ENCODE results near the gene GCN1.
"Not testable (repeated sequence)": the region's sequence is repeated elsewhere in the genome, so short reads cannot be mapped to it uniquely, and the experiment has no call there.

Gene GCN1

DNA sequence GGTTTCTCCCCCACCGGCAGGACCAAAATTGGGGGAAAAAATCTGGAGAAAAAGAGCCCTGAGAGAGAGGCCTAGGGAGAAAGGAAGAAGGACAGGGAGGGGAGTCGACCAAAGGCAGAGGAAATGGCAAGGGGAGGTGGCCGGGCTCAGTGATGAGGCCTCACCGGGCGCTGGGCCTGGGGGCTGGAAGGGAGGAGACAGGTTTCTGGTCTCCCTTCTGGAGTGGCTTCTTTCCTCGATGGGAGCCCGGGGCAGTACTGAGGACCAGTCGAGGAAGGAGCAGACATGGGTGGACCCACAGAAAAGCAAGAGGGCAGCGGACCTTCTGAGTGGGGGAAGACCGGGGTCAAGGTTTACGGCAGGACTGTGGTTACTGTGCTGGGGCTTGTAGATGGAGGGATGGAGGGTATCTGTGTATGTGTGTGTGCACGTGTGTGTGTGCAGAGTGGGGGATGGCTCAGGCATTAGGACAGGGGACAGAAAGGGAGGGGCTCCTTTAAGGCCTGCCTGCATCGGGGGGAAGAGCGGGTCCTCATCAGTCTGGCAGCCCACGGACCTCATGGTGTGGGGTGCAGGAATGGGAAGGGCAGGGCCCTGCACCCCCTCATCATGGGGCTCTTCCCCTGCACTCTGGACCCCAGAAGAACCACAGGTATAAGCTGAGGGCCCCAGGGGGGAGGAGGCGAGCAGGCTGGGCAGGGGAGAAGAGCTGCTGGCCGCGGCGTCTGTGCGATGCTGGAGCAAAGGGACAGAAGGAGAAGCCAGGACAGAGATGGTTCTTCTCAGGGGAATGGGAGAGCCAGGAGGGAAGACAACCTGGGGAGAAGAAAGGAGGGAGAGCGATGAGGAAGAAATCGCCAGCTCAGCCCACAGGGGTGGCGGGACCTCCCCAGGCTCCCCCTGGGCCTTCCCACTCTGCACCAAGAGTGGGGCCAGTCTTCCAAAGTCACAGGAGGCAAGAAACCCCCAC lies 21.5 kb upstream of the GCN1 start:
- no peak for DNase-seq (ENCODE audit: low read depth in 4 of 4, low spot score in 1 of 4)

DNA sequence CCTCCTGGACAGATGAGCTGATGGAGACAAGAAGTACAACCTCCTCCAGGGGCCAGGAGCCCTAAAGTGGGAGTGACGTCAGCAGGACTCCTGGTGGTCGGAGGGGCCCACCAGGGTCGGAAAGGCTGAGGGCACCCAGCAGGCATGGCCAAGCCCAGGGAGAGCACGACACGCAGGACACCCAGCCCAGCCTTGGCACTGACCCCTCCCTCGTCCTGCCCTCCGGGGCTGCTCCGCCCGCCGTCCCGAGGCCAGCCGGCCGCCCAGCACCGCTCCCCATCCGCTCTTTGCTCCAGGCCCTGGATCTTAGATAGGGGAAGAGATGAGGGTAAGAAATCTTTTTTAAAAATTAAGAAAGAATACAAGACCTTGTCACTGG lies 20.8 kb upstream of the GCN1 start:
- DNase-seq (ENCODE audit: low read depth in 4 of 4, low spot score in 1 of 4), result no peak

DNA sequence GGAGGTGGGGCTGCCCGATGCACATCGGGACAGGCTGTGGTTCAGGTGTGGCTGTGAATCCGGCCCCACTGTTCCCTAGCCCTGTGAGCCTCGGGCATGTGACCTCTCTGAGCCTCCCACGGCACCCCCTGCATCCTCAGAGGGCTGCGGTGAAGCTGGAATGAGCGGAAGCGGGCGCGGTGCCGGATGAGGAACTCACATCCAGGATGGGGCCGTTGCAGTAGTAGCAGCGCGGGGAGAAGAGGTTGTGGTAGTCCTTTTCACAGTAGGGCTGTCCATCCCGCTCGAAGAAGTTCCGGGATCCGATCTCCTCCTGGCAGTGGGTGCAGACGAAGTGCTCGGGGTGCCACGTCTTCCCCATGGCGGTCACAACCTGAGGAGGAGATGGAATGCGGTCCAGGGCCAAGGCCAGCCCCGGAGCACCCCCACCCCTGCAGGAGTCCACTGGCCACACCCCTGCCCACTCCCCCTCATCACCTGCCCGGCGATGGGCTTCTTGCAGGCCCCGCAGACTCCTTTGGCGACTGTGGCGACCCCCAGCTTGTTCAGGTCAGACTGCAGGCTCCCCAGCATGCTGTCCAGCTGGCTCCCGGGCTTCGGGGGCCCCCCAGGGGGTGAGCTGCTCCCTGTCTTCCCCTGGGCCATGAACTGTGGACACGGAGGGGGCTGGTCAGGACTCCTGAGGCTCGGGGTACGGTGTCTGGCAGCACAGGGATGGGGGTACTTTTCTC lies 20.3 kb upstream of the GCN1 start:
- no peak for DNase-seq (ENCODE audit: low read depth in 4 of 4, low spot score in 1 of 4)

DNA sequence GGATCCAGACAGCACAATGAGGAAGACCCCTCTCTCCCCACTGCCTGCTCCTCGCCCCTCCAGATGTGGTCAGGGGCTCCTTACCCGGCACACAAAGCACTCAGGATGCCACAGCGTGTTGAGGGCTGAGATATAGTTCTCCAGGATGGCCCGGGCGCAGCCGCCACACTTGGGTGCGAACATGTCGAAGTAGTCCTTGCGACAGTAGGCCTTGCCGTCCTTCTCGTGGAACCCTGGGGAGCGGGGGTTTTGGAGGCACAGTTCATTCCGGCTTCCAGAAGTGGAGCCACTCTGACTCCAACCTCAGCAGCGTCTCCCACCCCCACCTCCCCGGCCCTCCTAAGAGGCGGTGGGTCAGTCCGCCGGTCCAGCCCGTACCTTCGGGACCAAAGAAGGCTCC lies 19.2 kb upstream of the GCN1 start:
- no peak for DNase-seq (ENCODE audit: low read depth in 4 of 4, low spot score in 1 of 4)

DNA sequence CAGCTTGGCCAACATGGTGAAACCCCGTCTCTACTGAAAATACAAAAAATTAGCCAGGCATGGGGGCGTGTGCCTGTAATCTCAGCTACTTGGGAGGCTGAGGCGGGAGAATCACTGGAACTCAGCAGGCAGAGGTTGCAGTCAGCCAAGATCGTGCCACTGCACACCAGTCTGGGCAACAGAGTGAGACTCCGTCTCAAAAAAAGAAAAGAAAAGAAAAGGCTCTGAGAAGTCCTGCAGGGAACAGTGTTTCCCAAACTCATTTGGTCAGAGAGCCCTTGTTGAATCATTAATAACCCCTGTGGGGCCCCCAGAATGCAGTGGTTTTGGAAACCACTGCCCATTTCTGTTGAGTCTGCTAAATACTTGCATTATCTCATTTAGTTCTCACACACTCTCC lies 18.7 kb upstream of the GCN1 start:
- DNase-seq (ENCODE audit: low read depth in 4 of 4, low spot score in 1 of 4), result not testable (repeated sequence)

DNA sequence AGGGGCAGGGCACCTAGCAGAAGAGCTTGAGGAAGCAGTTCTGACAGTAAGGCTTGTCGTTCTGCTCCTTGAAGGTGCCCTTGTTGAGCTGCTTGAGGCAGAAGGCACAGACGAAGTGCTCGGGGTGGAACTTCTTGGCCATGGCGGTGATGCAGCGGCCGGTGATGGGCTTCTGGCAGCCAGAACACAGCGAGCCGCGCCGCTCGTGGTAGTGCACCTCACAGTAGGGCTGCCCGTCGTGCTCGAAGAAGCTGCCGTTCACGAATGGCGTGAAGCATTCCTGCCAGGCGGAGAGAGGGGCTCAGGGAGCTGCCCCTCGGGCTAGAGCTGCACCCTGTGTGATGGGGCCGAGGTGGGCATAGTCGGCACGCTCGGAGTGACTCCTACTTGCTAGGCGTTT lies 17.8 kb upstream of the GCN1 start:
- DNase-seq (ENCODE audit: low read depth in 4 of 4, low spot score in 1 of 4), result no peak

DNA sequence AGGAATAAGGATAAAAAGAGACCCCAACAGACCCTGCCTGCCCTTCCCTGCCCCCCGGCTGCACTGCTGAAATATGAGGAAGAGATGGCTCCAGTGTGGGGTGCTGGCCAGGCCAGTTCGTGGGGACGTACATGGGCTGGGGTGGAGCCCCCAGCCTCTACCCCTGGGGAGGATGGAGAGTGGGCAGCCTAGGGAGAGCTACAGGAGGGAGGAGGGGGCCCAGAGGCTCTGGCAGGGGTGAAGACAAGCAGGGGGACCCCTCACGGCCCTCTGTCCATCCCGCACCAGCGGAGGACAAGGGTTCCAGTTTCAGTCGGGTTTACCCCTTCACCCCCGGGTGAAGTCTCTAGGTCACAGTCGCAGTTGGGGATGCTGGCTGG lies 17.4 kb upstream of the GCN1 start:
- no peak for DNase-seq (ENCODE audit: low read depth in 4 of 4, low spot score in 1 of 4)

DNA sequence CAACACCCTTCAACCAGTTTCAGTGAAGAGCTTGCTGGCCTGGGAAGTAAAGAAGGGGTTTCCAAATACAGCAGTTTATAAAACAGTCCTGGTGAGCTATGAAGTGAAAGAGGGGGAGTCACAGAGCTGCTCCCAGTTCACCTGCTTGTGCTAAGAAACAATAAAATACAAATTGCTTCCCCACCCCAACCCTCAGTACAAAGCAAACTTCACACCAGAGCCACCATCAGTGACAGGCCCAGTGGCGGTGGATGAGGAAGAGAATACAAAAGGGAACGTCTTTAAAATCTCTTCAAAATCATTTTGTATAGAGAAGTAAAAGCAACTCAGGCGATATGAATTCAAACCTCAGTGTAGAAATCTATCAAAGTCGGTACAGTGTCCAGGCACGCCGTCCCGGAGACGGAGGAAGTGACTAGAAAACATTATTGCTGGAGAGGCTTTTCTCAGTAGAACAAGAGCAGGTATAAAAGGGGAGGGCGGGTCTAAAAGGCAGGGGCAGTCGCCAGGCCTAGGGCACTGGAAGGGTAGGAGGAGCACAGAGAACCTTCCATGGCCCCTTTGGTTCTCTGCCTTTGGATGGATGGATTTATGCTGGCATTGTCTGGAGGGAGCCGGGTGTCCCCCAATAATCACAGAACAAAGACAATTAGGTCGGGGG lies 16.9 kb upstream of the GCN1 start:
- no peak for DNase-seq (ENCODE audit: low read depth in 4 of 4, low spot score in 1 of 4)

DNA sequence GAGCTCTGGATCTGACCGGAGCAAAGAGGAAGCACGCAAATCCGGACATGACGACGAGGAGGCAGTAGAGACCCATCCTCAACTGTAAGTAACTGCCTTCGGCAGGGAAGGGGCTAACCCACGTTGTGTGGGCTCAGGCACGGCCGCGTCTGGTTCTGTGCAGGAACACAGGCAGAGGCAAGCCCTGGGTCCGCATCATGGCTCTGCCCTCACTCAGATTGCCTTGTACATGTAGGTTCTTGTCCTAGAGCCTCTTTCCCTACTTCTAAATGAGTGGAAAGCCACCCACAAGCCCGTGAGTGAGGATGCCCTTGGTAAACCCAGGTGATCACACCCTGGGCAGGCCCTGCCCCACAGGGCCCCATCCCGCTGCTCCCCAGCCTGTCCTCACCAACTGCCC lies 15.3 kb upstream of the GCN1 start:
- DNase-seq (ENCODE audit: low read depth in 4 of 4, low spot score in 1 of 4), result no peak

DNA sequence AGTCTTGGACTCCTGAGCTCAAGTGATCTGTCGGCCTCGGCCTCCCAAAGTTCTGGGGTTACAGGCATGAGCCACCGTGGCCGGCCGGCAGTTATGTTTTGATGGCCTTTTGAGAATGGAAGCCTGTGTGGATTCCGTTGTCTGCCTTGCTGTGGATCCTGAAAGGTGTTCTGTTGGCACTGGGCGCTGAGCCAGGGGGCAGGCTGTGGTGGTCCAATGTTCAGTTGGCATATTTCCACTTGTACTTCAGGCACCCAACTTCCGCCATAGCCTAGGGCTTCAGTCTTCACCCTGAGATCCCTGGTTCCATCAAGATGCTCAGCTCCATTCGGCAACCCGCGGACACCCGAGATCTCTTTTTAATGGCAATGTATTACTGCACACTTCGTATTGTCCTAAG lies 12.7 kb upstream of the GCN1 start:
- no peak for DNase-seq (ENCODE audit: low read depth in 4 of 4, low spot score in 1 of 4)

DNA sequence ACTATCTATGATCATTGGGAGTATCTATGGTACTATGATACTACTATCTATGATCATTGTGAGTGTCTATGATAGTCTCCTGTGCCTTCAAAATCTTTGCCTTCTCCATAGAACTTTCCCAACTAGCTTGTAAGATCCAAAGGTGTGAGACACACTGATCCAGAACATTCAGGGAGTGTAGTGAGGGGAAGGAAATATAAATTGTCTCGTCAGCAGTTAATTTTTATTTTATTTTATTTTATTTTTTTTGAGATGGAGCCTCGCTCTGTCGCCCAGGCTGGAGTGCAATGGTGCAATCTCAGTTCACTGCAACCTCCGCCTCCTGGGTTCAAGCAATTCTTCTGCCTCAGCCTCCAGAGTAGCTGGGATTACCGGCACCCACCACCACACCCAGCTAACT lies 12.3 kb upstream of the GCN1 start:
- not testable (repeated sequence) for DNase-seq (ENCODE audit: low read depth in 4 of 4, low spot score in 1 of 4)

DNA sequence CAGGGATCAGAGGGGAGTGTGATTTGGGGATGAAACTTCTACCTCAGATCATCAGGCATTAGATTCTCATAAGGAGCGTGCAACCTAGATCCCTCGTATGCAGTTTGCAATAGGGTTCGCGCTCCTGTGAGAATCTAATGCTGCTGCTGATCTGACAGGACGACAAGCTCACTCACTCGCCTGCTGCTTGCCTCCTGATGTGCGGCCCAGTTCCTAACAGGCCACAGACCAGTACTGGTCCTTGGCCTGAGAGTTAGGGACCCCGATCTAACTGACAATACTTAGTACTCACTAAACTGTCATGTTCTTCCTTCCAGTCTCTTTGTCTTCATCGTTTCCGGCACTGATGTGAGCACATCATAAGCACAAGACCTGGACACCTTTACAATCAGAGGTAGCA lies 11.7 kb upstream of the GCN1 start:
- no peak for DNase-seq (ENCODE audit: low read depth in 4 of 4, low spot score in 1 of 4)

DNA sequence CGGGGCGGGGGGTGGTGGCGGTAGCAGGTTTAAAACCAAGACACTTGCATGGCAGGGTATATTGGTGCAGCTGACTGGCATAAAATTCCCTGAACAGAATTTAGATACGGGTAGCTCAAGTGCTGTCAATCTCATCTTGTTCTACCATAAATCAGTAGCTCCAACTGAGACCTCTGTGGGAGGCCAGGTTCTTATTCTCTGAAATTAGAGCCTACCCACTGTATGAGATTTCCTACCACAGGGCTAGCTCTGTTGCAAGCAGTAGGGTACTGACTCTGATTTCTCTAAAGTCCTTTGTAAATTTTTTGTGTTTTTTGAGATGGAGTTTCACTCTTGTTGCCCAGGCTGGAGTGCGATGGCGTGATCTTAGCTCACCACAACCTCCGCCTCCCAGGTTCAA lies 9.7 kb upstream of the GCN1 start:
- no peak for DNase-seq (ENCODE audit: low read depth in 4 of 4, low spot score in 1 of 4)

DNA sequence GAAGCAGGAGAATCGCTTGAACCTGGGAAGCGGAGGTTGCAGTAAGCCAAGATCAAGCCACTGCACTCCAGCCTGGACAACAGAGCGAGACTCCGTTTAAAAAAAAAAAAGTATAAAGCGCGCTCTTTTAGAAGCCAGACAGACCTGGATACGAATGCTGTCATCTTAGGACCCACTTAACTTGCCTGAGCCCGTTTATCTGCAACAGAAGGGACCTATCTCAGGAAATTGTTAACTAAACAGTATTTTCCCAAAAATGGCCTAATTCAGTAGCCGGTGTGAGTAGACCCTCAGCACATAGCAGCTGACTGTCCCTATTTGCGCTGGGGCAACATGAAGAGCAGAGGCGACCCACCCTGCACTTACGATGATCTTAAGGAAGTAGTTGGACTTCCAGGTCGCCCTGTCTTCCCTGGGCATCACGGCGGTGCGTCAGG lies 5.9 kb upstream of the GCN1 start:
- no peak for DNase-seq (ENCODE audit: low read depth in 4 of 4, low spot score in 1 of 4)

DNA sequence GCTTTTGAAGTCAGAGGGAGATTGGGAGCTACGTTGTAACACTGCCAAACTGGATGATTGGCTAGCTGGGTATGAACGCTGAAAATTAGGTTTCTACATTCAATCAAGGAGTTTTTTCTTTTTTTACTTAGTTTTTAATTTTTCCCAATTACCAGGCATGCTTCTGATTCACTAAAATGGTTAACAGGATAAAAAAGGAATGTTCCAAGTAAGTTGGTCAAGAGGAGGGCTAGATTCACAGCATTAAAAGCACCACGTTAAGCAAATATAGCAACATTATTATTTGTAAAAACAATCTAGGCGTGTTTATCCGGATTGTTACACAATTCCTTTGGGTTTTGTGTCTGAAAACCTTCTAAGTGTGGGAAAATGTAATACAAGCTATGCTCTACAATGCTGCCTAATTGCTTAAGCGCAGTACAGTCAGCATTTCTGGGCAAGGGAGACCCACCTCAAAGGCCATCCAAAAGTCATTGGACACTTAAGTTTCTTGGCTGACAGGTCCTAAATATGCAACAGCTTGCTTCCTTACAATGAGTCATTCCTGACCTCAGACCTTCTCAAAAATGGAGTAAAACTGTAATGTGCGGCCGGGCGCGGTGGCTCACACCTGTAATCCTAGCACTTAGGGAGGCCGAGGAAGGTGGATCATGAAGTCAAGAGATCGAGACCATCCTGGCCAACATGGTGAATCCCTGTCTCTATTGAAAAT lies 5.2 kb upstream of the GCN1 start:
- no peak for DNase-seq (ENCODE audit: low read depth in 4 of 4, low spot score in 1 of 4)

DNA sequence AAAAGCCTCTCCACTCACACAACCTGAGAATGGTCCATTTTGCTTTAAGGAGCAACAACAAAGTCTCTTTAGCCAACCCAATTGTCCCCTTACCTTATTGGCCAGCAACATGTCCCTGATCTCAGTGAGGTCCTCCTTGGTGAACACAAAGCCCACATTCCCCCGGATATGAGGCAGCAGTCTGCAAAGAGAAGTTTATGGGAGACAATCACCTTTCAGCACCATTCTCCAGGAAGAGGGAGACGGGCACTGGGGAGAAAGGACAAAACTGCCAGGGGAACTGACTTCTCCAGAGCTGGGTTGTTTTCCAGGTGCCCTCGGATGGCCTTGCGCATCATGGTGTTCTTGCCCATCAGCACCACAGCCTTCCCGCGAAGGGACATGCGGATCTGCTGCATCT lies 4.5 kb upstream of the GCN1 start:
- DNase-seq (ENCODE audit: low read depth in 4 of 4, low spot score in 1 of 4), result no peak

DNA sequence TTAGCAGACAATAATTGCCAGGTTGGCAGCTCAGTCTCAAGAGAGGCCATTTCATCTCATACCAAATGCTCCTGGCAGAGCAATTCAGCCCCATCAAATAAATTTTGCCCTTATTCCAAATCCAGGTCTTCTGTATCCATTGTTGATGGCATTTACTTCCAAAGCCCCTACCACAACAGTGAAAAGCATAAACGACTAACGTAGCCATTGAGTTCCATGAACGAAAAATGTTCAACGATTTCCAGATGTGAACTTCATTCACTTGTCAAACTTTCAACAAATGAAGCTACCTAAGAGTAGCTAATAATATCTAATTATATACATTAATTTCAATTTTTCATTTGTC lies 3.0 kb upstream of the GCN1 start:
- DNase-seq (ENCODE audit: low read depth in 4 of 4, low spot score in 1 of 4), result no peak

DNA sequence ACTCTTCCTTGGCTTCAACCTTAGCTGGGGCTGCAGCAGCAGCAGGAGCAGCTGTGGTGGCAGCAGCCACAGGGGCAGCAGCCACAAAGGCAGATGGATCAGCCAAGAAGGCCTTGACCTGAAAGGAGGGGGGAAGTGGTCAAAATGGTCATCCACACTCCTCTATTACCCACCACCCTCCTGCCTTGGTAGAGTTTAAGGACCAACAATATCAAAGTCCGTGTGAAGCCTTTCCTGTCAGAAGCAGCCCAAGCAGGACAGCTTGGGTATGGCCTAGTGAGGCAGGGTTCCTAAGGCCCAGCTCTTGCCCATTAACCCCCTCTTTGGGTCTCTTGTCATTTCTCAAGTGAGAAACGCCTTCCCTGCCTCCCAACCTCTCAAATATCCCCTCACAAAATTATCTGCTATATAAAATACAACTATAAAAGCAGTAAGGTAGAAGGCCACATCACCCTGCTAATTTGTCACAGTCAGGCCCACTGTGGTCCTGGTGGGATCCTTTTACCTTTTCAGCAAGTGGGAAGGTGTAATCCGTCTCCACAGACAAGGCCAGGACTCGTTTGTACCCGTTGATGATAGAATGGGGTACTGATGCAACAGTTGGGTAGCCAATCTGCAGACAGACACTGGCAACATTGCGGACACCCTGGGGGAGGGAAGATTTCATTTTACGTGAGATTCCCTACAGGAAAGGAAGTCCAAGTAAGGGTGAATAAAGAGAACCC lies 2.5 kb upstream of the GCN1 start:
- DNase-seq (ENCODE audit: low read depth in 4 of 4, low spot score in 1 of 4), result not testable (repeated sequence)

DNA sequence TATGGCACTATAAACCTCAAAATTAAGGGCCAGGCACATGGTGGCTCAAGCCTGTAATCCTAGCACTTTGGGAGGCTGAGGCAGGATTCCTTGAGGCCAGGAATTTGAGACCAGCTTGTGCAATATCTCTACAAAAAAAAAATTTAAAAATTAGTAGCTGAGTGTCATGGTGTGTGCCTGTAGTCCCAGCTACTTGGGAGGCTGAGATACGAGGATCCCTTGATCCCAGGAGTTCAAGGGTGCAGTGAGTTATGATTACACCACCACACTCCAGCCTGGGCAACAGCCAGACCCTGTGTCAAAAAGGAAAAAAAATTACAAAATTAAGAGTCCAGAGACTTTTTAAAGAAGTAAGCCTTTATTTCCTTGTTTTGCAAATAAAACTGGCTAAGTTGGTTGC lies 1.8 kb upstream of the GCN1 start:
- no peak for DNase-seq (ENCODE audit: low read depth in 4 of 4, low spot score in 1 of 4)

DNA sequence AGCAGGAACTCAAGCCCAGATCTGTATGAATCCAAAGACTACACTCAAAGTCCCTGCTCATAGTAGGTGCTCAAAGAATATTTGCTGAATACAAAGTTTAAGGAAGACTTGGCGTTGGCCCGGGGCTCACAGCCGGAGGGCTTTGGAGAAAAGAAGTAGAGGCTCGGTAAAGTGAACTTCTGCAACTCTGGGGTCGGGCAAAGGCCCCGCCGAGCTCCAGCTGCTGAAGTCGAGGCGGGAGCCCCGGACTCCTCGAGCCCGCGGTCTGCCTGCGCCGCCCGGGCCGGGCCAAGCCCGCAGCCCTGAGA lies 335 bp downstream of the GCN1 start:
- no peak for DNase-seq (ENCODE audit: low read depth in 4 of 4, low spot score in 1 of 4)

DNA sequence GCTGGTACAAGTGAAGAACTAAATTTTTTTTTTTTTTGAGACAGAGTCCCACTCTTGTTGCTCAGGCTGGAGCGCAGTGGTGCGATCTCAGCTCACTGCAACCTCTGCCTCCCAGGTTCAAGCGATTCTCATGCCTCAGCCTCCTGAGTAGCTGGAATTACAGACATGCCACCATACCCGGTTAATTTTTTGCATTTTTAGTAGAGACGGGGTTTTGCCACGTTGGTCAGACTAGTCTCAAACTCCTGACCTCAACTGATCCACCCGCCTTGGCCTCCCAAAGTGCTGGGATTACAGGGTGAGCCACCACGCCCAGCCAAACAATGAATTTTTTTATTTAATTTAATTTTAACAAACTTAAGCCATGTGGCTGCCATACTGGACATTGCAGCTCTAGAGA lies 1.2 kb downstream of the GCN1 start:
- DNase-seq (ENCODE audit: low read depth in 4 of 4, low spot score in 1 of 4), result not testable (repeated sequence)
